Peyer's patch (tissue), 4 donors: Measurements from ENCODE around the gene CLCN4.

ENCODE experiments used
- CTCF ChIP-seq, 6 experiments: fragments of 450-650 bp in 4 of 6; fragments of 200-600 bp in 2 of 6; sonication (generic) in 1 of 6; IDR thresholded peaks; one replicate each; pipeline ENCODE4 v1.5.1; 2017 to 2019; ENCODE audit warnings: antibody characterized with exemption in 6 of 6, mild to moderate bottlenecking in 3 of 6, moderate library complexity in 1 of 6
- POLR2A ChIP-seq, 2 donors: fragments of 450-650 bp; IDR thresholded peaks; one replicate each; pipeline ENCODE4 v1.5.1; 2017; ENCODE audit warnings: antibody characterized with exemption in 2 of 2, mild to moderate bottlenecking in 2 of 2, moderate library complexity in 2 of 2

DNA sequence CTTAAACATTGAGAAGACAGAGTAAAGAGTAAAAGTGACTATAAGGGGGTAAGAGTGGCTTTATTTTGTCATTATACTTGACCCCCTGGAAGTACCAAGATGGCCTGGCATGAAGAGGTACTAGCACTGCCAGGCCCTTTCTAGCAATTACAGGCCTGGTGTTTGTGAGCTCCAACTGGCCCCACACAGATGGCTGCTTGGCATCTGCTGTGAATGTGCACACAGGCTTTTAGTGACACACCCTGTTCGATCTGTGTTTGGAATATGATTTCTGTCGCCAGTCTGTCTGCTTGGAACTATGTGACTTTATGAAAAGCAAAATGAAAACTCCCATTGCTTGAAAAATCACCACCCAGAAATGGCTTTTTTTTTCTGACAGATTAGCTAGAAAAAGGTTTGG is 123.3 kb downstream of the CLCN4 start:
- TF ChIP-seq POLR2A (IDR thresholded peaks at IDR 0.05): no peak
- no peak for TF ChIP-seq CTCF (IDR thresholded peaks at IDR 0.05)
